Stimulated activated CD4-positive, alpha-beta T cell treated with anti-CD3 and anti-CD28 coated beads, TNF-alpha, amount 100 ng/mL, for 48 hours (primary cell): ENCODE results near the gene MYO5A.
"Not testable (repeated sequence)": the region's sequence is repeated elsewhere in the genome, so short reads cannot be mapped to it uniquely, and the experiment has no call there.

ENCODE experiments used
- DNase-seq, 3 donors: peaks; one replicate each; pipeline ENCODE4 v3.0.0-alpha.2; 2020; ENCODE audit warnings: low read depth in 3 of 3

MYO5A gene

GRCh38 chr15:52528564-52529340 is at the start of gene MYO5A:
TSS of gene MYO5A (minus strand) at chr15:52528880. CDS start at chr15:52528806, 74 bp downstream.
- peak; percentile 58 to 70 (median 69) for DNase-seq

GRCh38 chr15:52576692-52577091 is 48.0 kb upstream of the MYO5A start:
- no peak for DNase-seq

GRCh38 chr15:52575573-52575972 is 46.9 kb upstream of the MYO5A start:
- DNase-seq = not testable (repeated sequence)

GRCh38 chr15:52575072-52575471 is 46.4 kb upstream of the MYO5A start:
- DNase-seq = no peak

GRCh38 chr15:52574623-52575022 is 45.9 kb upstream of the MYO5A start:
- not testable (repeated sequence) for DNase-seq

GRCh38 chr15:52568601-52569585 is 40.2 kb upstream of the MYO5A start, which contains the start of gene ARPP19:
TSS of gene ARPP19 (minus strand) at chr15:52569030. CDS start at chr15:52568892, 138 bp downstream.
- DNase-seq = peak; percentile 67 to 78 (median 69)

GRCh38 chr15:52567871-52568600 is 39.4 kb upstream of the MYO5A start:
- DNase-seq = peak in 1 of 3 donors; percentile 26

GRCh38 chr15:52566889-52567288 is 38.2 kb upstream of the MYO5A start:
- no peak for DNase-seq

GRCh38 chr15:52565417-52566358 is 37.0 kb upstream of the MYO5A start:
- not testable (repeated sequence) for DNase-seq

- DNase-seq = no peak
These were observed 34.9 kb upstream of the MYO5A start for GRCh38 chr15:52563501-52564060.

- peak; percentile 42 to 64 (median 43) for DNase-seq
These were observed 30.9 kb upstream of the MYO5A start for GRCh38 chr15:52559575-52559974.

GRCh38 chr15:52559022-52559421 is 30.3 kb upstream of the MYO5A start:
- DNase-seq = no peak

GRCh38 chr15:52558196-52558595 is 29.5 kb upstream of the MYO5A start:
- DNase-seq = peak in 2 of 3 donors; percentile 44 to 65

- DNase-seq = no peak
These were observed 28.6 kb upstream of the MYO5A start for GRCh38 chr15:52557274-52557641.

- no peak for DNase-seq
These were observed 28.0 kb upstream of the MYO5A start for GRCh38 chr15:52556524-52557273.

GRCh38 chr15:52552303-52552702 is 23.6 kb upstream of the MYO5A start:
- no peak for DNase-seq

GRCh38 chr15:52551762-52552161 is 23.1 kb upstream of the MYO5A start:
- no peak for DNase-seq

- DNase-seq = not testable (repeated sequence)
These were observed 22.5 kb upstream of the MYO5A start for GRCh38 chr15:52551186-52551585.

GRCh38 chr15:52546031-52546751 is 17.5 kb upstream of the MYO5A start:
- no peak for DNase-seq
